Neural cell (in vitro differentiated cells): ENCODE measurements around the gene ENOSF1. TPM values are rescaled to one million over a fixed set of nuclear protein-coding genes. Genes with fewer than 3 reads are reported as not detected.

Source experiments
- H2AFZ ChIP-seq: fragments of 200-600, 300-800 bp; sonication (generic), shearing (Covaris generic); 2 replicates; pipeline ENCODE4 v1.6.0; 2014; ENCODE audit warnings: low read depth, mild to moderate bottlenecking, antibody characterized with exemption, low read length, moderate library complexity
- H3F3A ChIP-seq: fragments of 200-600 bp; shearing (Covaris generic); 2 replicates; pipeline ENCODE4 v1.6.1; 2016; ENCODE audit warnings: mild to moderate bottlenecking, moderate library complexity, mixed read lengths, antibody characterized with exemption, low read length; ENCODE audit not compliant: insufficient read depth, poor library complexity, severe bottlenecking
- H3K27ac ChIP-seq: fragments of 200-600, 300-800 bp; sonication (generic), shearing (Covaris generic); 2 replicates; pipeline ENCODE4 v1.5.1; 2014; ENCODE audit warnings: mild to moderate bottlenecking, low read length, moderate library complexity
- H3K27me3 ChIP-seq: fragments of 300-800, 200-600 bp; sonication (generic), shearing (Covaris generic); 2 replicates; pipeline ENCODE4 v1.6.0; 2014; ENCODE audit warnings: mild to moderate bottlenecking, low read depth, low read length, moderate library complexity; ENCODE audit not compliant: insufficient read depth
- H3K36me3 ChIP-seq: fragments of 300-800, 200-600 bp; sonication (generic), shearing (Covaris generic); 2 replicates; pipeline ENCODE4 v1.5.1; 2014; ENCODE audit warnings: mild to moderate bottlenecking, antibody characterized with exemption, low read length, moderate library complexity; ENCODE audit not compliant: insufficient read depth
- H3K4me2 ChIP-seq: fragments of 300-800, 200-600 bp; sonication (generic), shearing (Covaris generic); 2 replicates; pipeline ENCODE4 v1.6.0; 2014; ENCODE audit warnings: mild to moderate bottlenecking, low read length
- H3K4me3 ChIP-seq: fragments of 300-800, 200-600 bp; sonication (generic), shearing (Covaris generic); 2 replicates; pipeline ENCODE4 v1.5.1; 2014; ENCODE audit warnings: mild to moderate bottlenecking, low read length, moderate library complexity
- H3K79me2 ChIP-seq: fragments of 200-600 bp; shearing (Covaris generic); replicated peaks from 2 replicates; pipeline ENCODE4 v1.6.0; 2014; ENCODE audit warnings: mild to moderate bottlenecking, low read length, moderate library complexity; ENCODE audit not compliant: insufficient read depth
- H3K9ac ChIP-seq: fragments of 300-800, 200-600 bp; sonication (generic), shearing (Covaris generic); 2 replicates; pipeline ENCODE4 v1.6.1; 2016; ENCODE audit warnings: mild to moderate bottlenecking, low read length, mixed read lengths
- H3K9me2 ChIP-seq: fragments of 200-600 bp; shearing (Covaris generic); 2 replicates; pipeline ENCODE4 v1.6.1; 2016; ENCODE audit warnings: mild to moderate bottlenecking, low read length, mixed read lengths; ENCODE audit not compliant: insufficient read depth
- H3K9me3 ChIP-seq: fragments of 200-600, 300-800 bp; sonication (generic), shearing (Covaris generic); 2 replicates; pipeline ENCODE4 v1.6.1; 2016; ENCODE audit warnings: mild to moderate bottlenecking, mixed run types, low read length, moderate library complexity, mixed read lengths
- H4K20me1 ChIP-seq: fragments of 200-600 bp; shearing (Covaris generic); 2 replicates; pipeline ENCODE4 v1.6.1; 2016; ENCODE audit warnings: mild to moderate bottlenecking, mixed run types; ENCODE audit not compliant: insufficient read depth
- CTCF ChIP-seq: fragments of 450-650 bp; IDR thresholded peaks from 2 replicates; pipeline ENCODE4 v1.5.1; 2014; ENCODE audit warnings: antibody characterized with exemption, mild to moderate bottlenecking, moderate library complexity; ENCODE audit not compliant: poor library complexity, severe bottlenecking
- EP300 ChIP-seq: fragments of 450-650 bp; conservative IDR thresholded peaks from 2 replicates; pipeline ENCODE4 v1.6.1; 2014; ENCODE audit warnings: antibody characterized with exemption, mild to moderate bottlenecking, moderate library complexity; ENCODE audit not compliant: poor library complexity, severe bottlenecking
- EZH2 ChIP-seq: fragments of 200-600, 300-800 bp; shearing (Covaris generic), sonication (generic); IDR thresholded peaks from 2 replicates; pipeline ENCODE4 v1.6.1; 2014; ENCODE audit warnings: antibody characterized with exemption, low read length, borderline replicate concordance, mild to moderate bottlenecking; ENCODE audit not compliant: insufficient read depth, poor library complexity, severe bottlenecking
- MXI1 ChIP-seq: fragments of 450-650 bp; conservative IDR thresholded peaks from 2 replicates; pipeline ENCODE4 v1.6.1; 2014; ENCODE audit warnings: antibody characterized with exemption, mild to moderate bottlenecking; ENCODE audit not compliant: poor library complexity, severe bottlenecking
- POLR2AphosphoS5 ChIP-seq: IDR thresholded peaks from 2 replicates; pipeline ENCODE4 v1.6.1; 2012
- RAD21 ChIP-seq: fragments of 450-650 bp; conservative IDR thresholded peaks from 2 replicates; pipeline ENCODE4 v1.6.1; 2014; ENCODE audit warnings: antibody characterized with exemption, mild to moderate bottlenecking, moderate library complexity
- REST ChIP-seq: IDR thresholded peaks from 2 replicates; pipeline ENCODE4 v1.6.1; 2012; ENCODE audit warnings: borderline replicate concordance
- SMC3 ChIP-seq: fragments of 450-650 bp; conservative IDR thresholded peaks from 2 replicates; pipeline ENCODE4 v1.6.1; 2014; ENCODE audit warnings: antibody characterized with exemption, mild to moderate bottlenecking, moderate library complexity; ENCODE audit not compliant: poor library complexity
- TAF1 ChIP-seq: IDR thresholded peaks from 2 replicates; pipeline ENCODE4 v1.6.1; 2012; ENCODE audit warnings: low read depth
- polyA plus RNA-seq: library from polyadenylated mRNA; depleted of rRNA; stranded (reverse); fragments of >200 nt; gene quantifications from 2 replicates; pipeline ENCODE4 v1.2.3, GENCODE V29; 2014

Gene ENOSF1
- polyA plus RNA-seq, 1 donor from 2014 or later, result 9.0 TPM

- Histone ChIP-seq H3K9me2 (no peaks in the 10 kb centered on the region), H3K79me2 (no peaks in the 10 kb centered on the region), H3K4me2 (no peak overlapping the region), H3F3A (no peaks in the 10 kb centered on the region), H3K27me3 (no peaks in the 10 kb centered on the region), H3K9ac (no peak overlapping the region), H4K20me1 (no peaks in the 10 kb centered on the region), H3K4me3 (no peak overlapping the region), H3K27ac (no peak overlapping the region), H2AFZ (no peak overlapping the region), H3K36me3 (no peaks in the 10 kb centered on the region), H3K9me3 (no peaks in the 10 kb centered on the region)
- TF ChIP-seq CTCF, result no peak
- TF ChIP-seq MXI1, result no peak
- no peak for TF ChIP-seq POLR2AphosphoS5
- TF ChIP-seq TAF1, result no peak
- TF ChIP-seq RAD21, result no peak
- TF ChIP-seq EZH2, result no peak
- TF ChIP-seq REST, result no peak
- no peak for TF ChIP-seq EP300
- TF ChIP-seq SMC3, result no peak
Measured at GRCh38 chr18:673769-674168, 38.7 kb downstream of the ENOSF1 start.

- Histone ChIP-seq H3F3A (no peaks in the 10 kb centered on the region), H3K36me3 (no peaks in the 10 kb centered on the region), H3K9me2 (no peaks in the 10 kb centered on the region), H3K4me3 (no peak overlapping the region), H3K79me2 (no peaks in the 10 kb centered on the region), H4K20me1 (no peaks in the 10 kb centered on the region), H3K27me3 (no peaks in the 10 kb centered on the region), H2AFZ (no peak overlapping the region), H3K27ac (no peak overlapping the region), H3K4me2 (no peak overlapping the region), H3K9ac (no peak overlapping the region), H3K9me3 (no peaks in the 10 kb centered on the region)
- TF ChIP-seq TAF1 (no peak), CTCF (no peak), EZH2 (no peak), RAD21 (no peak), EP300 (no peak), POLR2AphosphoS5 (no peak), SMC3 (no peak), REST (no peak), MXI1 (no peak)
Measured at GRCh38 chr18:673317-673716, 39.1 kb downstream of the ENOSF1 start.
